ENCODE measurements around the gene CRABP2.

Gene CRABP2

GRCh38 chr1:156709031-156709430 lies 3.6 kb upstream of the CRABP2 start:
- no peak for TF ChIP-seq Cebpa-rat (IDR thresholded peaks at IDR 0.05)
- Histone ChIP-seq H3K36me3 (no peaks in the 10 kb centered on the region), H3K9me3 (replicated peaks in 1 of 11) (no peaks in the 10 kb centered on the region), H3K27me3 (peaks cover 21 to 31% (median 25%) of the 10 kb centered on the region in 11 experiments), H3K27ac (no peak overlapping the region), H4K20me1 (peaks cover 0 to 62% (median 9%) of the 10 kb centered on the region in 11 experiments; a peak in 9 of 22 replicates), H3K4me3 (no peak overlapping the region), H3K4me2 (no peak overlapping the region), H3K9ac (no peak overlapping the region), H3K4me1 (peaks cover 26 to 39% (median 33%) of the 10 kb centered on the region in 10 experiments)

- H3K9me3 ChIP-seq (replicated peaks in 1 of 11): no peaks in the 10 kb centered on the region
- H4K20me1 ChIP-seq: peaks cover 0 to 69% (median 9%) of the 10 kb centered on the region in 11 experiments; a peak in 10 of 22 replicates
- H3K36me3 ChIP-seq: no peaks in the 10 kb centered on the region
- H3K27me3 ChIP-seq: peaks cover 29 to 39% (median 33%) of the 10 kb centered on the region in 11 experiments
- no peak for TF ChIP-seq Cebpa-rat (IDR thresholded peaks at IDR 0.05)
- peak overlapping the region in 3 of 11 experiments; percentile 30 to 99 (median 99); a peak in 3 of 22 replicates for H3K4me2 ChIP-seq
- no peak overlapping the region for H3K4me3 ChIP-seq
- H3K4me1 ChIP-seq: peaks cover 26 to 39% (median 33%) of the 10 kb centered on the region in 10 experiments
- no peak overlapping the region for H3K9ac ChIP-seq
- no peak overlapping the region for H3K27ac ChIP-seq
These were observed 2.9 kb upstream of the CRABP2 start for GRCh38 chr1:156708218-156708661.

GRCh38 chr1:156707417-156708217 lies 2.2 kb upstream of the CRABP2 start:
- Histone ChIP-seq H3K4me3 (no peak overlapping the region), H3K9me3 (replicated peaks in 1 of 11) (no peaks in the 10 kb centered on the region), H3K4me2 (peak overlapping the region in 8 of 11 experiments; percentile 89 to 100 (median 98); a peak in 13 of 22 replicates), H3K27me3 (peaks cover 33 to 45% (median 39%) of the 10 kb centered on the region in 11 experiments), H3K36me3 (no peaks in the 10 kb centered on the region), H3K27ac (no peak overlapping the region), H3K9ac (no peak overlapping the region), H3K4me1 (peaks cover 26 to 39% (median 33%) of the 10 kb centered on the region in 10 experiments), H4K20me1 (peaks cover 0 to 66% (median 9%) of the 10 kb centered on the region in 11 experiments; a peak in 10 of 22 replicates)
- TF ChIP-seq Cebpa-rat (IDR thresholded peaks at IDR 0.05): no peak

GRCh38 chr1:156706657-156707416 lies 1.5 kb upstream of the CRABP2 start:
- Histone ChIP-seq H3K4me1 (peaks cover 26 to 39% (median 33%) of the 10 kb centered on the region in 10 experiments), H4K20me1 (peaks cover 0 to 60% (median 8%) of the 10 kb centered on the region in 11 experiments; a peak in 10 of 22 replicates), H3K4me2 (peak overlapping the region; percentile 89 to 100 (median 99)), H3K9me3 (replicated peaks in 1 of 11) (no peaks in the 10 kb centered on the region), H3K9ac (peak overlapping the region; percentile 7 to 81 (median 66); a peak in 19 of 22 replicates), H3K27me3 (peaks cover 33 to 48% (median 40%) of the 10 kb centered on the region in 11 experiments), H3K27ac (peak overlapping the region in 6 of 11 experiments; percentile 21 to 66 (median 51); a peak in 10 of 22 replicates), H3K4me3 (peak overlapping the region; percentile 51 to 71 (median 60)), H3K36me3 (no peaks in the 10 kb centered on the region)
- no peak for TF ChIP-seq Cebpa-rat (IDR thresholded peaks at IDR 0.05)

- Histone ChIP-seq H3K27ac (peak overlapping the region in 7 of 11 experiments; percentile 2 to 66 (median 49); a peak in 10 of 22 replicates), H3K4me3 (peak overlapping the region; percentile 51 to 71 (median 60)), H3K9ac (peak overlapping the region; percentile 7 to 81 (median 66); a peak in 21 of 22 replicates), H3K9me3 (replicated peaks in 1 of 11) (no peaks in the 10 kb centered on the region), H3K27me3 (peaks cover 33 to 48% (median 40%) of the 10 kb centered on the region in 11 experiments), H3K4me1 (peaks cover 26 to 39% (median 33%) of the 10 kb centered on the region in 10 experiments), H3K36me3 (no peaks in the 10 kb centered on the region), H3K4me2 (peak overlapping the region; percentile 89 to 100 (median 99)), H4K20me1 (peaks cover 0 to 55% (median 8%) of the 10 kb centered on the region in 11 experiments; a peak in 9 of 22 replicates)
- no peak for TF ChIP-seq Cebpa-rat (IDR thresholded peaks at IDR 0.05)
These were observed 704 bp upstream of the CRABP2 start for GRCh38 chr1:156705918-156706656.

GRCh38 chr1:156704930-156705320 lies 458 bp downstream of the CRABP2 start:
- peaks cover 0 to 52% (median 8%) of the 10 kb centered on the region in 11 experiments; a peak in 8 of 22 replicates for H4K20me1 ChIP-seq
- H3K9ac ChIP-seq: peak overlapping the region in 8 of 11 experiments; percentile 16 to 81 (median 56); a peak in 11 of 22 replicates
- peaks cover 33 to 49% (median 40%) of the 10 kb centered on the region in 11 experiments for H3K27me3 ChIP-seq
- peaks cover 26 to 39% (median 32%) of the 10 kb centered on the region in 10 experiments for H3K4me1 ChIP-seq
- H3K36me3 ChIP-seq: no peaks in the 10 kb centered on the region
- H3K4me3 ChIP-seq: peak overlapping the region; percentile 51 to 71 (median 60)
- H3K4me2 ChIP-seq: peak overlapping the region; percentile 89 to 100 (median 99)
- no peak overlapping the region for H3K27ac ChIP-seq
- TF ChIP-seq Cebpa-rat (IDR thresholded peaks at IDR 0.05): no peak
- H3K9me3 ChIP-seq (replicated peaks in 1 of 11): no peaks in the 10 kb centered on the region

GRCh38 chr1:156704166-156704711 lies 1.1 kb downstream of the CRABP2 start:
- no peaks in the 10 kb centered on the region for H3K36me3 ChIP-seq
- no peak for TF ChIP-seq Cebpa-rat (IDR thresholded peaks at IDR 0.05)
- H3K9me3 ChIP-seq (replicated peaks in 1 of 11): no peaks in the 10 kb centered on the region
- peak overlapping the region in 3 of 11 experiments; percentile 92 to 100 (median 99); a peak in 4 of 22 replicates for H3K4me2 ChIP-seq
- H3K27me3 ChIP-seq: peaks cover 33 to 49% (median 40%) of the 10 kb centered on the region in 11 experiments
- H3K27ac ChIP-seq: no peak overlapping the region
- no peak overlapping the region for H3K4me3 ChIP-seq
- H3K9ac ChIP-seq: 0 out of 22 replicates have a peak overlapping the region, but pooled peaks of 1 of the 11 experiments have one; percentile 37
- H4K20me1 ChIP-seq: peaks cover 0 to 46% (median 8%) of the 10 kb centered on the region in 11 experiments; a peak in 8 of 22 replicates
- peaks cover 26 to 39% (median 31%) of the 10 kb centered on the region in 10 experiments for H3K4me1 ChIP-seq

GRCh38 chr1:156703741-156704140 lies 1.6 kb downstream of the CRABP2 start:
- Histone ChIP-seq H3K27ac (no peak overlapping the region), H3K4me2 (no peak overlapping the region), H3K9me3 (replicated peaks in 1 of 11) (no peaks in the 10 kb centered on the region), H3K27me3 (peaks cover 33 to 49% (median 40%) of the 10 kb centered on the region in 11 experiments), H3K36me3 (no peaks in the 10 kb centered on the region), H3K9ac (no peak overlapping the region), H4K20me1 (peaks cover 0 to 41% (median 8%) of the 10 kb centered on the region in 11 experiments; a peak in 8 of 22 replicates), H3K4me1 (peaks cover 26 to 39% (median 31%) of the 10 kb centered on the region in 10 experiments), H3K4me3 (no peak overlapping the region)
- no peak for TF ChIP-seq Cebpa-rat (IDR thresholded peaks at IDR 0.05)
